PC-9 (cell line): ENCODE measurements around the gene OSTN. TPM values are rescaled to one million over a fixed set of nuclear protein-coding genes. Genes with fewer than 3 reads are reported as not detected.
A peak's percentile ranks its signal among the peaks of the same experiment; 100 is the strongest.

Experiments
- BruUV-seq: library from RNA; stranded (reverse); fragments of 400-500 nt; replicated peaks from 2 replicates; lab custom pipeline; 2021; lab: Mats Ljungman, UMichigan
- CTCF ChIA-PET: fragments of 300-600 bp; sonication (Branson Sonifier 250); formaldehyde crosslinking; loops from one replicate; lab custom pipeline; 2022; ENCODE audit warnings: antibody characterized with exemption; lab: Charles Lee
- POLR2A ChIA-PET: fragments of 300-600 bp; sonication (Branson Sonifier 250); formaldehyde crosslinking; loops from one replicate; lab custom pipeline; 2022; ENCODE audit warnings: antibody characterized with exemption; ENCODE audit not compliant: unreplicated experiment; lab: Charles Lee
- DNase-seq, 2 experiments: peaks; one replicate each; pipeline versions ENCODE4 v3.0.0 to v3.0.0-alpha.2; 2015 to 2022; ENCODE audit warnings: mixed read lengths in 1 of 2
- H2AFZ ChIP-seq: fragments of 200-600 bp; sonication (generic); 2 replicates; pipeline ENCODE4 v1.8.1; 2017; ENCODE audit warnings: antibody characterized with exemption
- H3F3A ChIP-seq: fragments of 200-600 bp; sonication (generic); 2 replicates; pipeline ENCODE4 v1.8.1; 2017; ENCODE audit warnings: antibody characterized with exemption, mild to moderate bottlenecking, low read depth; ENCODE audit not compliant: insufficient read depth
- H3K27ac ChIP-seq: fragments of 200-600 bp; sonication (generic); 2 replicates; pipeline ENCODE4 v1.6.1; 2016; ENCODE audit warnings: mixed run types
- H3K27me3 ChIP-seq: fragments of 200-600 bp; sonication (generic); 2 replicates; pipeline ENCODE4 v1.6.1; 2016; ENCODE audit warnings: low read depth, mixed run types; ENCODE audit not compliant: insufficient read depth
- H3K36me3 ChIP-seq: fragments of 200-600 bp; sonication (generic); 2 replicates; pipeline ENCODE4 v1.6.1; 2016; ENCODE audit warnings: low read depth, mixed run types
- H3K4me1 ChIP-seq: fragments of 200-600 bp; sonication (generic); replicated peaks from 2 replicates; pipeline ENCODE4 v1.6.1; 2016; ENCODE audit warnings: mixed run types; ENCODE audit not compliant: insufficient read depth
- H3K4me2 ChIP-seq: fragments of 200-600 bp; sonication (generic); 2 replicates; pipeline ENCODE4 v1.6.1; 2017; ENCODE audit warnings: mixed run types
- H3K4me3 ChIP-seq: fragments of 200-600 bp; sonication (generic); 2 replicates; pipeline ENCODE4 v1.6.1; 2016; ENCODE audit warnings: mixed run types
- H3K79me2 ChIP-seq: fragments of 200-600 bp; sonication (generic); 2 replicates; pipeline ENCODE4 v1.6.1; 2017; ENCODE audit warnings: low read depth, mixed run types
- H3K9me2 ChIP-seq: fragments of 200-600 bp; sonication (generic); 2 replicates; pipeline ENCODE4 v1.8.1; 2017; ENCODE audit warnings: mild to moderate bottlenecking; ENCODE audit not compliant: insufficient read depth
- H3K9me3 ChIP-seq: fragments of 200-600 bp; sonication (generic); 2 replicates; pipeline ENCODE4 v1.8.1; 2016; ENCODE audit warnings: low read depth; ENCODE audit not compliant: insufficient read depth
- H4K20me1 ChIP-seq: fragments of 200-600 bp; sonication (generic); 2 replicates; pipeline ENCODE4 v1.8.1; 2017; ENCODE audit not compliant: insufficient read depth
- EZH2 ChIP-seq: fragments of 200-600 bp; sonication (generic); IDR thresholded peaks from 2 replicates; pipeline ENCODE4 v1.8.0; 2017; ENCODE audit warnings: antibody characterized with exemption, low read depth
- intact Hi-C: fragments of 100-400 bp; cut with micrococcal nuclease; formaldehyde crosslinking; loops from one replicate; pipeline ENCODE4 v1.10.0; 2022; ENCODE audit not compliant: unreplicated experiment
- total RNA-seq: library from RNA; stranded (reverse); gene quantifications from 2 replicates; pipeline ENCODE4 v1.2.3, GENCODE V29; 2021
- TF ChIP-seq, protein P1 (sequence below): fragments of 200-600 bp; sonication (generic); conservative IDR thresholded peaks from 2 replicates; pipeline ENCODE4 v1.6.1; 2017; ENCODE audit warnings: mixed run types, antibody characterized with exemption, mild to moderate bottlenecking, moderate library complexity

OSTN gene
- total RNA-seq, 1 experiment from 2014 or later = not detected

DNA sequence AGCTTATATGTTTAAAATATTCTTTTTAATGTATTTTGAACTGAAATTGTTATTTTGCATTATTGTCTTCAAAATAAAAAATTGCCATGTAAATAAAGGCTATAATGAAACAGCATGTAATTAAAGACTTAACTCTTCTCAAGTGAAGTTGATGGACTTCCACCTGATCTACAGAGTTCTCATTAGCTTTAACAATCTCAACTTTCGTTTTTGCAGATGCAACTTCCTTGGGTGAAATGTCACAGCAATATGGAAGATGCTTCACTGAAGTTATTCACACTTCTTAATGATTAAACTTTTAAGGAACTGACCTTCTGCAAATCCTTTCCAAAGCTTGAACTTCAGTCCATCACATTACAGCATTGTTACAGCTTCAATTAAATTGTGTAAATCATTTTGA, 63.6 kb downstream of the OSTN start:
- BruUV-seq = no TSS peak

DNA sequence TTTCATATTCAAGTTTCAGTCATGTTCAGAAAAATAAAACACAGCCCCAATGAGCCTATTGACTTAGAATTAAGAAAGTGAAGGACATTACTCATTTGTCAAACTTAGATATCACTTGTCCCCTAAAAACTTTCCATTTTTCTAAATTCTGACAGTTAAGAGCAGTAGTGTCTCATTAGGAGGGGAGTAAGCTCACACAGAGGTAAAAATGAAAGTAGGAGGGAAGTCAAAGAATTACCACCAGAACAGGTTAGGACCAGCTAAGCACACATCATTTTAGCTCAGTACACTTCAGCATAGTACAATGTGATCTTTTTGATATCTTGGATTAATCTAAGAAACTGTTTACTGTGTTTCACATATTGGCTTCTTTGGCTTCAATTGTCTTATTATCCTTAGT, 64.3 kb downstream of the OSTN start:
- no peaks in the 10 kb centered on the region for H4K20me1 ChIP-seq
- H3K4me3 ChIP-seq = no peak overlapping the region
- H3K9me2 ChIP-seq = no peaks in the 10 kb centered on the region
- H2AFZ ChIP-seq = peak overlapping the region; percentile 60
- POLR2A ChIA-PET = no interaction called here
- no TSS peak for BruUV-seq
- intact Hi-C loops = no loop called here
- H3K9me3 ChIP-seq = no peaks in the 10 kb centered on the region
- H3K4me2 ChIP-seq = peak overlapping the region; percentile 14; the same call in 1 of the 2 replicates
- H3K27me3 ChIP-seq = no peaks in the 10 kb centered on the region
- H3K36me3 ChIP-seq = no peaks in the 10 kb centered on the region
- no peak overlapping the region for H3K27ac ChIP-seq
- H3K79me2 ChIP-seq = no peaks in the 10 kb centered on the region
- H3K4me1 ChIP-seq = no peaks in the 10 kb centered on the region
- DNase-seq = no peak
- CTCF ChIA-PET = no interaction called here
- TF ChIP-seq EZH2 = no peak
- TF ChIP-seq, protein P1, sequence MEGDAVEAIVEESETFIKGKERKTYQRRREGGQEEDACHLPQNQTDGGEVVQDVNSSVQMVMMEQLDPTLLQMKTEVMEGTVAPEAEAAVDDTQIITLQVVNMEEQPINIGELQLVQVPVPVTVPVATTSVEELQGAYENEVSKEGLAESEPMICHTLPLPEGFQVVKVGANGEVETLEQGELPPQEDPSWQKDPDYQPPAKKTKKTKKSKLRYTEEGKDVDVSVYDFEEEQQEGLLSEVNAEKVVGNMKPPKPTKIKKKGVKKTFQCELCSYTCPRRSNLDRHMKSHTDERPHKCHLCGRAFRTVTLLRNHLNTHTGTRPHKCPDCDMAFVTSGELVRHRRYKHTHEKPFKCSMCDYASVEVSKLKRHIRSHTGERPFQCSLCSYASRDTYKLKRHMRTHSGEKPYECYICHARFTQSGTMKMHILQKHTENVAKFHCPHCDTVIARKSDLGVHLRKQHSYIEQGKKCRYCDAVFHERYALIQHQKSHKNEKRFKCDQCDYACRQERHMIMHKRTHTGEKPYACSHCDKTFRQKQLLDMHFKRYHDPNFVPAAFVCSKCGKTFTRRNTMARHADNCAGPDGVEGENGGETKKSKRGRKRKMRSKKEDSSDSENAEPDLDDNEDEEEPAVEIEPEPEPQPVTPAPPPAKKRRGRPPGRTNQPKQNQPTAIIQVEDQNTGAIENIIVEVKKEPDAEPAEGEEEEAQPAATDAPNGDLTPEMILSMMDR = no peak
- H3F3A ChIP-seq = no peaks in the 10 kb centered on the region

More for the DNA sequence above, 63.6 kb downstream of the OSTN start:
- H4K20me1 ChIP-seq = no peaks in the 10 kb centered on the region
- ChIA-PET POLR2A (no interaction called here), CTCF (no interaction called here)
- intact Hi-C loops = no loop called here
- no peak overlapping the region for H3K27ac ChIP-seq
- no peaks in the 10 kb centered on the region for H3K27me3 ChIP-seq
- no peaks in the 10 kb centered on the region for H3K9me3 ChIP-seq
- H3K79me2 ChIP-seq = no peaks in the 10 kb centered on the region
- H2AFZ ChIP-seq = no peak overlapping the region
- H3K36me3 ChIP-seq = no peaks in the 10 kb centered on the region
- no peak overlapping the region for H3K4me2 ChIP-seq
- no peak overlapping the region for H3K4me3 ChIP-seq
- H3K4me1 ChIP-seq = no peaks in the 10 kb centered on the region
- no peak for DNase-seq
- H3F3A ChIP-seq = no peaks in the 10 kb centered on the region
- TF ChIP-seq EZH2 = no peak
- TF ChIP-seq, protein P1 = no peak
- no peaks in the 10 kb centered on the region for H3K9me2 ChIP-seq

DNA sequence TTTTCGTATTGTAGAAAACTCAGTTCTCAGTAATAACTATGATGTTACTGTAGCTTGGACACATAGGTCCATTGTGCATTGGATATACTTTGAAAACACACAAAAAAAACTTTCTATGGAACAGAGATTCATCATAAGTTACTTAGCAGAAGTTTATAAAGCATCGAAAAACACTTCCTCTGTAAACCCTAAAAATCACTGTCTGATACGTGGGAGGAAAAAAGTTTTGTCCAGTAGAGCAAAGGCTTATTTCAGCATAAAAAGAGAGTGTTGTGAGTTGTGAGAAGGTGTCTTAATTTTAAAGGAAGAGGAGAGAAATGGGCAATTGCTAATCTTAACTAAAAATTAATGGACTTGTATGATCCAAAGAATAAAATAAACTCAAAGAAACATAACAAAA, 64.8 kb downstream of the OSTN start:
- Histone ChIP-seq H4K20me1 (no peaks in the 10 kb centered on the region), H3K4me3 (no peak overlapping the region), H3K27me3 (no peaks in the 10 kb centered on the region), H2AFZ (peak overlapping the region; percentile 60; the same call in 1 of the 2 replicates), H3K27ac (no peak overlapping the region), H3K9me3 (no peaks in the 10 kb centered on the region), H3K79me2 (no peaks in the 10 kb centered on the region), H3K4me1 (no peaks in the 10 kb centered on the region), H3F3A (no peaks in the 10 kb centered on the region), H3K36me3 (no peaks in the 10 kb centered on the region), H3K4me2 (no peak overlapping the region), H3K9me2 (no peaks in the 10 kb centered on the region)
- DNase-seq = no peak
- intact Hi-C loops = no loop called here
- ChIA-PET CTCF (no interaction called here), POLR2A (no interaction called here)
- TF ChIP-seq, protein P1 = no peak
- TF ChIP-seq EZH2 = no peak
- BruUV-seq = no TSS peak
